Effector memory CD4-positive, alpha-beta T cell (primary cell): Measurements from ENCODE around the gene EHBP1L1.
"Not testable (repeated sequence)": the region's sequence is repeated elsewhere in the genome, so short reads cannot be mapped to it uniquely, and the experiment has no call there.

Experiments
- DNase-seq, 3 donors: peaks; one replicate each; pipeline ENCODE4 v3.0.0-alpha.2; 2020
- H3K27ac ChIP-seq: 2 replicates; pipeline ENCODE4 v1.7.0; 2013; ENCODE audit warnings: mild to moderate bottlenecking, low read length, moderate library complexity; ENCODE audit not compliant: insufficient read depth, poor library complexity, severe bottlenecking
- H3K27me3 ChIP-seq: replicated peaks from 2 replicates; pipeline ENCODE4 v1.7.0; 2013; ENCODE audit warnings: mild to moderate bottlenecking, low read length; ENCODE audit not compliant: insufficient read depth, control insufficient read depth, poor library complexity, severe bottlenecking
- H3K36me3 ChIP-seq: 2 replicates; pipeline ENCODE4 v1.7.0; 2013; ENCODE audit warnings: mild to moderate bottlenecking, low read length, moderate library complexity; ENCODE audit not compliant: control insufficient read depth, insufficient read depth
- H3K4me1 ChIP-seq: 2 replicates; pipeline ENCODE4 v1.7.0; 2013; ENCODE audit warnings: low read length, mild to moderate bottlenecking; ENCODE audit not compliant: control insufficient read depth, insufficient read depth, poor library complexity, severe bottlenecking
- H3K4me3 ChIP-seq: 2 replicates; pipeline ENCODE4 v1.7.0; 2013; ENCODE audit warnings: low read length, low read depth, mild to moderate bottlenecking; ENCODE audit not compliant: insufficient read depth, poor library complexity, severe bottlenecking
- H3K9me3 ChIP-seq: 2 replicates; pipeline ENCODE4 v1.7.0; 2013; ENCODE audit warnings: mild to moderate bottlenecking, low read length, moderate library complexity; ENCODE audit not compliant: control insufficient read depth

EHBP1L1 gene

GRCh38 chr11:65560555-65561418 is 15.1 kb upstream of the EHBP1L1 start:
- Histone ChIP-seq H3K27me3 (no peaks in the 10 kb centered on the region), H3K27ac (no peak overlapping the region), H3K4me3 (no peak overlapping the region), H3K4me1 (peaks cover 43% of the 10 kb centered on the region), H3K9me3 (no peaks in the 10 kb centered on the region), H3K36me3 (no peaks in the 10 kb centered on the region)
- DNase-seq: no peak

DNA sequence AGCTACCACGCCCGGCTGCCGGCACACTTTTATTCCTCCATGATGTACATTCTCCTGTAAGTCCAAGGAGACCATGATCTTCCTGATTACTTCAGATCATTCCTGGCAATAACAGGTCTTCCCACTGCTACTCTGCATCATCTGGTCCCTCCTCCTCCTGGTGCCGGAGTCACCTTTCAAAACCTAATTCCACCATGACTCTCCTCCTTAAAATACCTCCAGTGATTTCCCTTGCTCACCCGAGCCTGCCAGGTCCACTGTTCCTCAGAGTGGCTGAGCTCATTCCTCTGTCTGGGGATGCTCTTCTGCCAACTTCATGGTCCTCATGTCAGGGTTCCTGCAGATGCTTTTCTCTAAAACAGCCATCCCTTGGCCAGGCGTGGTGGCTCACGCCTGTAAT is 13.8 kb upstream of the EHBP1L1 start:
- Histone ChIP-seq H3K36me3 (no peaks in the 10 kb centered on the region), H3K27me3 (no peaks in the 10 kb centered on the region), H3K9me3 (no peaks in the 10 kb centered on the region), H3K4me3 (no peak overlapping the region), H3K4me1 (peaks cover 46% of the 10 kb centered on the region), H3K27ac (no peak overlapping the region)
- no peak for DNase-seq

DNA sequence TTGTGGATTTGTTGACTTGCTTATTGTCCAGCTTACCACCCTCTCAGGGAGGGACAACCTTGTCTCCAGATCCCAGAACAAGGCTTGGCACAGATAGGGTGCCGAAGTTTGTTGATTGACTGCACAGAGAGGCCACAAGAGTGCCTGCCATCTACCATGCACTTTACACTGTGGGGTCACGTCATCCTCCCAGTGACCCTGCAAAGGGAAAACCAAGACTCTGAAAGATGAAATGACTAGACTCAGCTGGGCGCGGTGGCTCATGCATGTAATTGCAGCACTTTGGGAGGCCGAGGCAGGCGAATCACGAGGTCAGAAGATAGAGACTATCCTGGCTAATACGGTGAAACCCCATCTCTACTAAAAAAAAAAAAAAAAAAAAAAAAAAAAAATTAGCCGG is 13.1 kb upstream of the EHBP1L1 start:
- Histone ChIP-seq H3K27ac (no peak overlapping the region), H3K36me3 (no peaks in the 10 kb centered on the region), H3K9me3 (no peaks in the 10 kb centered on the region), H3K4me1 (peaks cover 46% of the 10 kb centered on the region), H3K4me3 (no peak overlapping the region), H3K27me3 (no peaks in the 10 kb centered on the region)
- no peak for DNase-seq

- DNase-seq: no peak
- Histone ChIP-seq H3K9me3 (no peaks in the 10 kb centered on the region), H3K27me3 (no peaks in the 10 kb centered on the region), H3K27ac (no peak overlapping the region), H3K4me1 (peaks cover 50% of the 10 kb centered on the region), H3K36me3 (no peaks in the 10 kb centered on the region), H3K4me3 (no peak overlapping the region)
Observed at GRCh38 chr11:65563601-65564000, 12.3 kb upstream of the EHBP1L1 start.

- H3K36me3 ChIP-seq, H3K27me3 ChIP-seq, DNase-seq, H3K9me3 ChIP-seq, H3K4me3 ChIP-seq: not testable (repeated sequence)
- H3K27ac ChIP-seq: peak overlapping the region; percentile 66
- peaks cover 56% of the 10 kb centered on the region for H3K4me1 ChIP-seq
Observed at GRCh38 chr11:65564879-65565559, 10.8 kb upstream of the EHBP1L1 start.

DNA sequence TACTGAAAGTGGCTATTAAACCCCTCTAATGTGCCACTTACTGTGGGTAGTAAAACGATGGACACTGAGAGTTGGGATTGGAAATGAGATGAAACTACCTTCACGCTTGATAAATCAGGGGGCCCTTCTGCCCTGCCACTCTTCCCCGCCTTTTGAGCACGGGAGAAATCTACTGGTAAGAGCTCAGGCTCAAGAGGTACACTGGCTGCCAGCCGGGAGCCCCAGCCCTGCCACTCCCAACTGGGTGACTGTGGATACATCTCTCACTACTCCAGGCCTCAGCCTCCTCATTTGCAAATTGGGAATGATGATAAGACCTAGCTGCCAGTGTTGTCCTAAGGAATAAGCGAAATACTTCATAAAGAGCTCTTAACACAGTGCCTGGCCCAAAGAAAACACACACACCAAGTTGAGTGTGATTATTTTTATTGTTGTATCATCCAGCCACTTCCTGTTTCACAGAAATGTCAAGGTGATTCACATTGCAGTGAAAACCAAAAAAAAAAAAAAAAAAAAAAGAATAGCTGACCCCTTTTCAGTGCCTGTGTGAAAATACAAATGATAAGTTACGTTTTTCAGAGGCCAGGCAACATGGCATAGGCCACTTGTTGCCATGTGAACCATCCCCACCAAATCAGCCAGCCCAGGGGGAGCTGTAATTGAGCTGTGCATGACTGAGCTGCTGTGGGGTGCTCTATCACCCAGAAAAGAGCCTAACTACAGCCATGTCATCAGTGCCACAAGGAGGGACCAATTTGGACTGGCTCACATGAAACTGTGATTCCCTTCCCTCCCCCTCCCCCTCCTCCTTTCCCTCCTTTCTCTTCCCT is 10.0 kb upstream of the EHBP1L1 start:
- Histone ChIP-seq H3K27ac (peak overlapping the region; percentile 66), H3K27me3 (no peaks in the 10 kb centered on the region), H3K4me1 (peaks cover 55% of the 10 kb centered on the region), H3K4me3 (no peak overlapping the region), H3K36me3 (no peaks in the 10 kb centered on the region), H3K9me3 (no peaks in the 10 kb centered on the region)
- peak in 2 of 3 donors; percentile 51 to 60 for DNase-seq

DNA sequence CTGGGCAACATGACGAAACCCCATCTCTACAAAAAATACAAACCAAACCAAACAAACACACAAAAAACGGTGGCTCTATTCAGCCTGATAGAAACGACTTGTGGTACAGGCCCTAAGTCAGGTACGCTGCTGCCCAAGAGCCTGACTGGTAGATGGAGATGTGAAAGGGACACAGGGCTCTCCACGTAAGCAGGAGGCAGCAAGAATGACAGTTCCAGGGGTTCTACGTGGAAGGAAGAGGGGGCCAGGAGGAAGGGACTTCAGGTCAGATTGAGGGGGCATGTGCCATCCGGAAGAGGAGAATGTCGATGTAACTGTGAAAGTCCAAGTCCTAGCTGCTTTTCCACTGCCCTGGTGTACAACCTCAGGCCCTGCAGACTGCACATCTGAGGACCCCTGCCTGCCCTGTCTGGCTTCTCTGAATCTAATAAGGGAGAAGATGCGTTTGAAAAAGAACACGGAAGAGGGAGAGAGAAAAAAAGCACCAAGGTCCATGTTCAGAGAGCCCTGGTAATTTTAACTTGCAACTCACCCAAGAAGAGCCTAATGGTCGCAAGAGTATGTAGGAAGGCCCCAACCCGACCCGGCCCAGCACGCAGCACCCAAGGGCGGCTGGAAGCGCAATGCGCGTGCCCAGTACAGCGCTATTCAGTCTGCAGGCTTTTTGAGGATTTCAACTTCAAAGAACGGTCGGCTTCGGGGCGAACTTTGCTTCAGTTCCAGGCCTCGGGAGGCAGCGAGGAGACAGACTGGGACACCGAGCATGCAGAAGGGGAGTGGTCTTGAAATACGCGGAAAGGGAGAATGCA is 6.5 kb upstream of the EHBP1L1 start:
- no peaks in the 10 kb centered on the region for H3K27me3 ChIP-seq
- H3K4me1 ChIP-seq: peaks cover 77% of the 10 kb centered on the region
- no peak for DNase-seq
- no peaks in the 10 kb centered on the region for H3K9me3 ChIP-seq
- H3K27ac ChIP-seq: peak overlapping the region; percentile 98
- H3K4me3 ChIP-seq: peak overlapping the region; percentile 95
- H3K36me3 ChIP-seq: no peaks in the 10 kb centered on the region

DNA sequence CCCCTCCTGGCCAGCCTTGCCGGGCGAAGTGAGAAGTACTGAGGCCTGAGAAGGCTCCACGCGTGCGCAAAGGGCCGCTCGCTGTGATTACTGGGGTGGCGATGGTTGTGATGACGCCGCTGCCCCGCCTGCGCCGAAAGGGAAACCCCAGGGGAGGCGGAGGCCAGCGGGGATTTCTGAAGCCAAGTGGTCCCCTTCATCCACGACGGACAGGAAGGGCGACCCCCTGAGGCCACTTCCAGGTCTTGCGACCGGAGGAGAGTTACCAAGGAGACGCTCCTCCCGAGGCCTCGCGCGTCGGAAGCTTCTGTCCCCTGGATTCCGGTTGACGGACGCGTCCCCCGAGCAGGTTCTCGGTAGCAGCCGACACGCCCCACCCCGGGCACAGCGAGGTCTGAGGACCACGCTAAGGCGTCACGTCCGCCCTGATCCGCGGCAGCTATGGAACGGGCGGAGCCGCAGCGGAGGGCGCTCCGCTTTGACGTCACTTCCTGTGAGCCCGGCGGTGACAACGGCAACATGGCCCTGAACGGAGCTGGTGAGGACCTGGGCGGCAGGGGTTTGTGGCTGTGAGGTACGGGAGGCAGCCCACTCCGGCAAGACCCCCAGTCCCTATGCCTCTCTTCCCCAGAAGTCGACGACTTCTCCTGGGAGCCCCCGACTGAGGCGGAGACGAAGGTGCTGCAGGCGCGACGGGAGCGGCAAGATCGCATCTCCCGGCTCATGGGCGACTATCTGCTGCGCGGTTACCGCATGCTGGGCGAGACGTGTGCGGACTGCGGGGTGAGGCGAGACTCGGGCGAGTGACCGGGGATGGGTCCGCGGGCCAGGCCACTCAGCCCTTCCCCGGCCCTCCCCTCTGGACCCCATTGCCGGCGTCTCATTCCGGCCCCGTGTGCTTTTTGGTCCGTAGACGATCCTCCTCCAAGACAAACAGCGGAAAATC is 5.6 kb upstream of the EHBP1L1 start, which contains the start of gene ZNRD2:
Gene ZNRD2, plus strand, starts transcription at position 505 of the 946 bp plus-strand sequence. Its CDS starts 15 bp downstream, at position 520.
- DNase-seq: peak; percentile 96 to 97 (median 97)
- H3K27me3 ChIP-seq: no peaks in the 10 kb centered on the region
- peaks cover 78% of the 10 kb centered on the region for H3K4me1 ChIP-seq
- no peaks in the 10 kb centered on the region for H3K9me3 ChIP-seq
- peak within 1 kb of the TSS; percentile 98 for H3K27ac ChIP-seq
- H3K4me3 ChIP-seq: peak within 1 kb of the TSS; percentile 95
- H3K36me3 ChIP-seq: no peaks in the 10 kb centered on the region
